Measurements from ENCODE around the gene MAT2B. TPM values are rescaled to one million over a fixed set of nuclear protein-coding genes. Genes with fewer than 3 reads are reported as not detected.
A peak's percentile ranks its signal among the peaks of the same experiment; 100 is the strongest.

MAT2B gene
- total RNA-seq, 4 donors from 2014 or later = 41.4 to 70.5 (median 54.8) TPM

GRCh38 chr5:163565492-163565891 is 60.1 kb downstream of the MAT2B start:
- Histone ChIP-seq H3K4me1 (peaks cover 0 to 23% (median 0%) of the 10 kb centered on the region in 3 donors), H3K4me3 (peak overlapping the region in 1 of 2 donors; percentile 42), H3K27me3 (peaks cover 51% of the 10 kb centered on the region), H3K36me3 (no peaks in the 10 kb centered on the region), H3K9me3 (no peaks in the 10 kb centered on the region), H3K27ac (no peak overlapping the region)
- no peak for TF ChIP-seq POLR2A (IDR thresholded peaks at IDR 0.05)
- TF ChIP-seq, protein P1, sequence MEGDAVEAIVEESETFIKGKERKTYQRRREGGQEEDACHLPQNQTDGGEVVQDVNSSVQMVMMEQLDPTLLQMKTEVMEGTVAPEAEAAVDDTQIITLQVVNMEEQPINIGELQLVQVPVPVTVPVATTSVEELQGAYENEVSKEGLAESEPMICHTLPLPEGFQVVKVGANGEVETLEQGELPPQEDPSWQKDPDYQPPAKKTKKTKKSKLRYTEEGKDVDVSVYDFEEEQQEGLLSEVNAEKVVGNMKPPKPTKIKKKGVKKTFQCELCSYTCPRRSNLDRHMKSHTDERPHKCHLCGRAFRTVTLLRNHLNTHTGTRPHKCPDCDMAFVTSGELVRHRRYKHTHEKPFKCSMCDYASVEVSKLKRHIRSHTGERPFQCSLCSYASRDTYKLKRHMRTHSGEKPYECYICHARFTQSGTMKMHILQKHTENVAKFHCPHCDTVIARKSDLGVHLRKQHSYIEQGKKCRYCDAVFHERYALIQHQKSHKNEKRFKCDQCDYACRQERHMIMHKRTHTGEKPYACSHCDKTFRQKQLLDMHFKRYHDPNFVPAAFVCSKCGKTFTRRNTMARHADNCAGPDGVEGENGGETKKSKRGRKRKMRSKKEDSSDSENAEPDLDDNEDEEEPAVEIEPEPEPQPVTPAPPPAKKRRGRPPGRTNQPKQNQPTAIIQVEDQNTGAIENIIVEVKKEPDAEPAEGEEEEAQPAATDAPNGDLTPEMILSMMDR (IDR thresholded peaks at IDR 0.05) = no peak
- TF ChIP-seq POLR2AphosphoS5 (IDR thresholded peaks at IDR 0.05) = no peak
- TF ChIP-seq EP300 (IDR thresholded peaks at IDR 0.05) = no peak
- 4 to 10% methylated on average over 5 to 8 of the region's 11 CpGs for WGBS, 2 donors (ENCODE audit: low coverage in 1 of 2)
- peak; percentile 13 for ATAC-seq

- Histone ChIP-seq H3K27ac (no peak overlapping the region), H3K36me3 (no peaks in the 10 kb centered on the region), H3K27me3 (peaks cover 55% of the 10 kb centered on the region), H3K4me1 (peaks cover 0 to 23% (median 0%) of the 10 kb centered on the region in 3 donors), H3K9me3 (no peaks in the 10 kb centered on the region), H3K4me3 (peak overlapping the region; percentile 8 to 42)
- WGBS, 2 donors (ENCODE audit: low coverage in 1 of 2) = 5 to 35% methylated on average over 3 to 15 of the region's 32 CpGs
- peak; percentile 41 for ATAC-seq
- no peak for TF ChIP-seq POLR2A (IDR thresholded peaks at IDR 0.05)
- TF ChIP-seq, protein P1 (IDR thresholded peaks at IDR 0.05) = no peak
- no peak for TF ChIP-seq EP300 (IDR thresholded peaks at IDR 0.05)
- no peak for TF ChIP-seq POLR2AphosphoS5 (IDR thresholded peaks at IDR 0.05)
Observed at GRCh38 chr5:163565931-163566608, 60.7 kb downstream of the MAT2B start.

DNA sequence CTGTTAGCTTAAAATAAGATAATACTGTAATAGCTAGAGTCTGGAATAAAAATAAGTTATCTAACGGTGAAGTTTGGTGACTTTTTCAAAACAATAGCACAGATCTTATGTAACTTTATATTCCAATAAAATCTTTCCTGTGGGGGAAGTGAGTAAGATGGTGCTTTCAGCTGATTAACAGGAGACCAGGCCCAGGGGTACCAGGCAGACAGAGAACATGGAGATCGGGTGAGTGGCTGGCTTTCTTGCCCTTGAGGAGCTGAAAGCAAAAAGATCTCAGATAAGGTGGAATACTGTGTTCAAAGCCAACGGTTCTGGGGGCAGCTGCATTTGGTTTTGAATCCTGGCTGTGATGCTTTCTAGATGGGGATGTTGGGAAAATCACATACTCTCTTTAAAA is 61.3 kb downstream of the MAT2B start:
- TF ChIP-seq POLR2AphosphoS5 (IDR thresholded peaks at IDR 0.05) = no peak
- 29 to 60% methylated on average over 3 of the region's 3 CpGs for WGBS, 2 donors (ENCODE audit: low coverage in 1 of 2)
- no peaks in the 10 kb centered on the region for H3K9me3 ChIP-seq
- peaks cover 55% of the 10 kb centered on the region for H3K27me3 ChIP-seq
- H3K4me3 ChIP-seq = no peak overlapping the region
- no peak overlapping the region for H3K27ac ChIP-seq
- H3K4me1 ChIP-seq = peaks cover 0 to 23% (median 0%) of the 10 kb centered on the region in 3 donors
- ATAC-seq = no peak
- H3K36me3 ChIP-seq = no peaks in the 10 kb centered on the region

DNA sequence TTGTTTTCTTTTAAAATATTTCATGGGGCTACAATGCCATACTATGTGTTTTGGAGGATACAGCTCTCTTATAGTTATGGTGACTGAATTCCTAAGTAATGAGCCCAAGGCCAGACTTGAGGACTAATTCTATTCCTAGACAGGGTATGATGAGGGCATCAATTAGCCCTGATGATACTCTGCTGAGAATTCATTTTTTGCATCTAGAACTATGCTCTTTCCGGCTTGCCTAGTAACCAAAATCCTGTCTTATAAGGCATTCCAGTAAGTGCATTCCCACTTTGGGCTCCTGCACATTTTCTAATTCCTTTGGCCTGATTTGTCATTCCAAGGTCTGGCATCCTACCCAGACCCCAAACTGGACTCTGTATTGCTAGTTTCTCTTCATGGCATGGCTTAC is 62.4 kb downstream of the MAT2B start:
- 90 to 91% methylated on average over 1 of the region's 1 CpG for WGBS, 2 donors (ENCODE audit: low coverage in 1 of 2)

More for the DNA sequence above, 62.4 kb downstream of the MAT2B start:
- no peak for ATAC-seq
- Histone ChIP-seq H3K9me3 (no peaks in the 10 kb centered on the region), H3K27ac (no peak overlapping the region), H3K27me3 (peaks cover 60% of the 10 kb centered on the region), H3K36me3 (no peaks in the 10 kb centered on the region), H3K4me1 (peaks cover 0 to 23% (median 0%) of the 10 kb centered on the region in 3 donors), H3K4me3 (no peak overlapping the region)
- TF ChIP-seq POLR2A (IDR thresholded peaks at IDR 0.05) (no peak), POLR2AphosphoS5 (IDR thresholded peaks at IDR 0.05) (no peak)

Other genes starting within 250 kb of the MAT2B start
- gene CCNG1, start 68.0 kb upstream of the MAT2B start, total RNA-seq = 100 to 1,000 TPM; 132 to 189 (median 166) TPM
- 10 to 100 TPM in 1 of 4 donors, 1 to 10 TPM in 3; 8.9 to 13.2 (median 9.4) TPM for gene NUDCD2, start 45.5 kb upstream of the MAT2B start, total RNA-seq
- 1 to 10 TPM in 1 of 4 donors, under 1 TPM in 2, not detected in 1; 0.16 to 1.4 (median 0.54) TPM for gene HMMR, start 45.0 kb upstream of the MAT2B start, total RNA-seq